GM21723 (cell line): ENCODE results near the gene FCRL4.
A peak's percentile ranks its signal among the peaks of the same experiment; 100 is the strongest.

Source experiments
- ATAC-seq: cut with Tn5 transposase; IDR thresholded peaks from one replicate; pipeline ENCODE4 v1.9.1; 2021; ENCODE audit warnings: mild to moderate bottlenecking, moderate library complexity; ENCODE audit not compliant: unreplicated experiment

Gene FCRL4

GRCh38 chr1:157597959-157598667 is at the start of gene FCRL4:
FCRL4 (minus strand) TSS chr1:157598085; CDS start chr1:157597944, 141 bp downstream.
- peak; percentile 64 for ATAC-seq

- no peak for ATAC-seq
Measured at GRCh38 chr1:157646144-157646543, 48.3 kb upstream of the FCRL4 start.

- ATAC-seq = no peak
Measured at GRCh38 chr1:157641177-157641576, 43.3 kb upstream of the FCRL4 start.

GRCh38 chr1:157639800-157640199 is 41.9 kb upstream of the FCRL4 start:
- ATAC-seq = no peak

GRCh38 chr1:157628773-157629172 is 30.9 kb upstream of the FCRL4 start:
- no peak for ATAC-seq

- ATAC-seq = no peak
Measured at GRCh38 chr1:157626099-157626498, 28.2 kb upstream of the FCRL4 start.

GRCh38 chr1:157624471-157624870 is 26.6 kb upstream of the FCRL4 start:
- ATAC-seq = no peak

GRCh38 chr1:157622471-157622870 is 24.6 kb upstream of the FCRL4 start:
- no peak for ATAC-seq

- no peak for ATAC-seq
Measured at GRCh38 chr1:157618190-157618589, 20.3 kb upstream of the FCRL4 start.

GRCh38 chr1:157600236-157600635 is 2.4 kb upstream of the FCRL4 start:
- ATAC-seq = no peak

- peak; percentile 58 for ATAC-seq
Measured at GRCh38 chr1:157596384-157596783, 1.5 kb downstream of the FCRL4 start.

GRCh38 chr1:157595356-157595755 is 2.5 kb downstream of the FCRL4 start:
- ATAC-seq = peak; percentile 75

GRCh38 chr1:157585984-157586383 is 11.9 kb downstream of the FCRL4 start:
- no peak for ATAC-seq

- no peak for ATAC-seq
Measured at GRCh38 chr1:157584503-157584902, 13.4 kb downstream of the FCRL4 start.

GRCh38 chr1:157580828-157581210 is 17.1 kb downstream of the FCRL4 start:
- no peak for ATAC-seq

- no peak for ATAC-seq
Measured at GRCh38 chr1:157580179-157580827, 17.6 kb downstream of the FCRL4 start.

GRCh38 chr1:157577420-157577819 is 20.5 kb downstream of the FCRL4 start:
- no peak for ATAC-seq

GRCh38 chr1:157575744-157576143 is 22.1 kb downstream of the FCRL4 start:
- ATAC-seq = peak; percentile 68

GRCh38 chr1:157574836-157575235 is 23.0 kb downstream of the FCRL4 start:
- ATAC-seq = no peak

GRCh38 chr1:157566484-157567300 is 31.2 kb downstream of the FCRL4 start:
- peak; percentile 48 for ATAC-seq

GRCh38 chr1:157562515-157562914 is 35.4 kb downstream of the FCRL4 start:
- peak; percentile 81 for ATAC-seq

- ATAC-seq = no peak
Measured at GRCh38 chr1:157558119-157558518, 39.8 kb downstream of the FCRL4 start.
